HEK293T (cell line): ENCODE measurements around the gene MEF2D.

ENCODE experiments used
- ARNT ChIP-seq: fragments of 450-650 bp; IDR thresholded peaks from 2 replicates; pipeline ENCODE4 v1.6.1; 2017; ENCODE audit warnings: mild to moderate bottlenecking
- BHLHE40 ChIP-seq: fragments of 450-650 bp; IDR thresholded peaks from 2 replicates; pipeline ENCODE4 v1.6.1; 2016; ENCODE audit warnings: mild to moderate bottlenecking, moderate library complexity, borderline replicate concordance
- CTBP1 ChIP-seq: fragments of 450-650 bp; IDR thresholded peaks from 2 replicates; pipeline ENCODE4 v1.6.1; 2016; ENCODE audit warnings: borderline replicate concordance
- ELF4 ChIP-seq: fragments of 450-650 bp; IDR thresholded peaks from 2 replicates; pipeline ENCODE4 v1.6.1; 2017; ENCODE audit warnings: antibody characterized with exemption
- FOXA1 ChIP-seq: fragments of 450-650 bp; IDR thresholded peaks from 2 replicates; pipeline ENCODE4 v1.6.1; 2016; ENCODE audit warnings: mild to moderate bottlenecking
- FOXK2 ChIP-seq: fragments of 450-650 bp; IDR thresholded peaks from 2 replicates; pipeline ENCODE4 v1.6.1; 2016; ENCODE audit warnings: mild to moderate bottlenecking
- FOXM1 ChIP-seq: fragments of 450-650 bp; IDR thresholded peaks from 2 replicates; pipeline ENCODE4 v1.6.1; 2017; ENCODE audit warnings: mild to moderate bottlenecking, borderline replicate concordance
- LEF1 ChIP-seq: fragments of 450-650 bp; IDR thresholded peaks from 2 replicates; pipeline ENCODE4 v1.6.1; 2017; ENCODE audit warnings: mild to moderate bottlenecking, borderline replicate concordance
- SP1 ChIP-seq: fragments of 450-650 bp; IDR thresholded peaks from 2 replicates; pipeline ENCODE4 v1.6.1; 2017
- SUZ12 ChIP-seq: fragments of 450-650 bp; IDR thresholded peaks from 2 replicates; pipeline ENCODE4 v1.6.1; 2016; ENCODE audit warnings: mild to moderate bottlenecking
- TF ChIP-seq, protein P1 (sequence below): fragments of 450-650 bp; IDR thresholded peaks from 2 replicates; pipeline ENCODE4 v1.6.1; 2016

DNA sequence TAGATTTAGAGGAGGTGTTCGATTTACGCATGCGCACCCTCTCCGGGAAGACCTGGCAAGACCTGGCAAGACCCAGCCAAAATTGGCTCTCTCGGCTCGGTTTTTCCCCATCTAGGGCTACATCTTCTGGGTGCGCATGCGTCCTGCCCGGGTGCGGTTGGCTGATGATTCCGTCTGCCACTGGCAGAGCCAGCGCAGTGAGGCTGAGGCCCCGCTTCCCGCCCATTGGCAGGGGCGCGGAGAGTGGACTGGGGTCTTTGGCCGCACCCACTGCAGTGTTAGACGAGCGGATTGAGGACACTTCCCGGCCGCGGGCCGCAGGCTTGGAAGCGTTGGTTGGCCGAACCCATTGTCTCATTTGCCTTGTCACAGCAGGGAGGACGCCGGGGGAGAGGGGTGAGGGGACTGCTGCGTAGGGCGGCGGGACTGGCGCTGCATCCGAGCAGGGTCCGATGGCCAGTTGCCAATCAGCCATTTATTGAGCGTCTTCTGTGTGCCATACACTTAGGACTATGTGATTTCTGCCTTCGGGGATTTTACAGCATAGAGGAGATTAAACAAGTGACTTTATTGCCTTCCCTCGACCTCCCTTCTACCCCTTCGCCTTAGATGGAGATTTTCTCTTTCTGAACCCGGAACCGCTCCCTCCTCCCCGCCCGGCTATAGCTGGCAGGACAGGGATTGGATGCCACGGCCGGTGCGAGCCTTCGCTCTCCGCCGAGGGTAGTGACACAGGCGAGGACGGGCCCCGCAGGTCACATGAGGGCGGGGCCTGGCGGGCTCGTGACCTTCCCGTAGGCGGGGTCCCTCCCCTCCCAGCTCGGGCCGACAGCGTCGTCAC is 43.7 kb downstream of the MEF2D start:
- TF ChIP-seq FOXM1 (no peak), SUZ12 (no peak), ELF4 (peak; percentile 69), LEF1 (no peak), BHLHE40 (no peak), FOXA1 (no peak), FOXK2 (no peak), SP1 (no peak), ARNT (no peak), CTBP1 (no peak)
- TF ChIP-seq, protein P1, sequence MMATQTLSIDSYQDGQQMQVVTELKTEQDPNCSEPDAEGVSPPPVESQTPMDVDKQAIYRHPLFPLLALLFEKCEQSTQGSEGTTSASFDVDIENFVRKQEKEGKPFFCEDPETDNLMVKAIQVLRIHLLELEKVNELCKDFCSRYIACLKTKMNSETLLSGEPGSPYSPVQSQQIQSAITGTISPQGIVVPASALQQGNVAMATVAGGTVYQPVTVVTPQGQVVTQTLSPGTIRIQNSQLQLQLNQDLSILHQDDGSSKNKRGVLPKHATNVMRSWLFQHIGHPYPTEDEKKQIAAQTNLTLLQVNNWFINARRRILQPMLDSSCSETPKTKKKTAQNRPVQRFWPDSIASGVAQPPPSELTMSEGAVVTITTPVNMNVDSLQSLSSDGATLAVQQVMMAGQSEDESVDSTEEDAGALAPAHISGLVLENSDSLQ, result peak; percentile 91
